GM21390 (cell line): ENCODE results near the gene CDK17.
"Not testable (repeated sequence)": the region's sequence is repeated elsewhere in the genome, so short reads cannot be mapped to it uniquely, and the experiment has no call there.

Experiments used
- ATAC-seq: cut with Tn5 transposase; IDR thresholded peaks from one replicate; pipeline ENCODE4 v1.9.1; 2021; ENCODE audit not compliant: unreplicated experiment

Gene CDK17

DNA sequence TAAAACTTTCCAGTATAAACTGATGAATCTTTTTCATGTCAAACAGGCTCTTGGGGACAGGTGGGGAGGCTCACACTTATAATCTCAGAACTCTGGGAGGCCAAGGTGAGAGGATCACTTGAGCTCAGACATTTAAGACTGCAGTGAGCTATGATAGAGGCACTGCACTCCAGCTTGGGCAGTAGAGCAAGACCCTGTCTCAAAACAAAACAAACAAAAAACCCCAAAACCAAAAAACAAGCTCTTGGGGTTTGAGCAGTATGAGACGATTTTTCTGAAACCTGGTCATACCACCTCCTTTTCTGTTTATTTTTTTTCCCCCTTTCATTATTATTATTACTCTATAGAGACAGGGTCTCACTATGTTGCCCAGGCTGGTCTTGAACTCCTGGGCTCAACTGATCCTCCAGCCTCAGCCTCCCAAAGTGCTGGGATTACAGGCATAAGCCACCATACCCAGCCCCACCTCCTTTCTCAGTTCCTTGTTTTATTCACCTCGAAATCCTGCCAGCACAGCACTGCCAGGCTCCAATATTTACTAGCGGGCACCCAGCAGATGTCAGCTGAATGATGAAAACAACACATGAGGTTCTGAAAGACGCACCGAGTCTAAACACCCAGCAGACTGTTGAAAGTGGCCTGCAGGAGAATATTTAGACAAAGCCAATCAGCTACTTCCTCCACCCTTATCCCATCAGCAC lies 19.5 kb upstream of the CDK17 start:
- ATAC-seq = peak; percentile 55

DNA sequence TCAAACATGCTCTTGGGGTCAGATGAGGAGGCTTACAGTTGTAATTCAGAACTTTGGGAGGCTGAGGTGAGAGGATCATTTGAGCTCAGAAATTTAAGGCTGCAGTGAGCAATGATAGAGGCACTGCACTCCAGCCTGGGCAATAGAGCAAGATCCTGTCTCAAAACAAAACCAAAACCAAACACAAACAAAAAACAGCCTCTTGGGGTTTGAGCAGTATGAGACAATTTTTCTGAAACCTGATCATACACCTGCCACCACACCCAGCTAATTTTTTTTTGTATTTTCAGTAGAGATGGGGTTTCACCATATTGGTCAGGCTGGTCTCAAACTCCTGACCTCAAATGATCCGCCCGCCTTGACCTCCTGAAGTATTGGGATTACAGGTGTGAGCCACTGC lies 17.4 kb upstream of the CDK17 start:
- ATAC-seq = not testable (repeated sequence)

DNA sequence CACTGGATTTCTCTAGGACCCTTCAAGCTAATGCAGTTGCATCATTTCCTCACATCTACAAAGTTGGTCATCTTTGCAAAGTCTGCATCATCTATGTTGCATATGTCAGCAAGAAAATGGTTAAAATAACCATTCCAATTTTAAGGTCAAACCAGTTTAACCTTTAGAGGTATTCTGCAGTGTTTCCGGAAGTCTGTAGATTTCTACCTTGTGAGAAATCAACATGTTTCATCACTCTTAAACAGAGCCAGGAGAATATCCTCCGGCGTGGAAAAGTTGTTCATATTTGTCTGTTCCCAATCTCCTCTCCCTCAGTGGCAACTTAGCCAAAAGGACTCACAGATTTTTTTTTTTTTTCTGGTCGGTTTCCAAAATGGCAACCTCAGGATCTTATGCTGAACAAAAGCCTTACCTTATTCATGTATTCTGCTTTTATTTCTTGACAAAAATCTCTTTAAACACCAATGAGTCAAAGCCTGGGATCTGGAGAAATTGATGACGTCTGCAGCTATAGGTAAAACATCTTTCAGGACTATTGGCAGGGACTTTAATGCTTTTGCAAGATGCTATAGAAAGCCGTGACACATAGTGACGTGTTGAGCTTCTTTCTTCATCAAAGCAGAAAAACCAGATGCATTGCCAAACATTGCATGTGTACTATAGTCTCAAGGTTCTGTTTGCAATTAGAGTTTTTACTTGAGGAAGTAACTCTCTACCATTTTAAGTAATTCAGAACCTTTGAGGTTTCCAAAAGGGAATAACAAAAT lies 16.0 kb upstream of the CDK17 start:
- no peak for ATAC-seq

DNA sequence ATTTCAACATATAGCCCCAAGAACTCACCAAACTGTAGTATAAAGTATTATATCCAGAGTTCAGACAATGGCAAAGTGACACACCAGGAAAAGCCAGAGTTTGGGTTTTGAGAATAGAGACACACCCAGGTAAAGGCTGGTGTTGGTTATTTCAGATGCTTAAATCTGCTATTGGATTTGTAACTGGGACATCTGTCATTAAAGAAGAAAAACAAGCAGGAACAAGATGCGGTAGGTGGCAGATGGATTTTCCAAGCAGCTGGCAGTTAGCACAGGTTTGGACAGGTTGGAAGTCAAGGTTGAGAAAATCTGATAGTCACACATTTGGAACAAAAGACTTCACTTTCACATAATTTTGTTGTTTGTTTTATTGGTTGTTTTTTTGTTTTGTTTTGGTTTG lies 14.4 kb upstream of the CDK17 start:
- ATAC-seq = no peak

DNA sequence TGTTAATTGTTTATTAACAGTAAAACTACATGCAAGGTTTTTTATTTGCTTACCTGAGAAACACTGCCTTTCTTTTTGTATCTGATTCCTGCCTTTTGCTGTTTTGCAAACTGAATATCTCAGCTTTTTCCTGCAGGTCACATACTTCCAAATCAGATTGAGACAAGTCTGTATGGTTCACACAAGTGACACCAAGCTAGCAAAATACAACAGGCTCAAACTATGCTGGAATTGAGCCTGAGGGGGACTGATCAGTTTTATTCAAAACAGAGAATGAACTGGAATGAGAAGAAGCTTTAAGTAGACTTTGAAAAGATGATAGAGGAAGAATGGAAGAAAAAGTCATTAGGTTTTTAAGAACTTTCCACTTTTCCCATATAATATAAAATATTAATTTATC lies 12.2 kb upstream of the CDK17 start:
- ATAC-seq = no peak

DNA sequence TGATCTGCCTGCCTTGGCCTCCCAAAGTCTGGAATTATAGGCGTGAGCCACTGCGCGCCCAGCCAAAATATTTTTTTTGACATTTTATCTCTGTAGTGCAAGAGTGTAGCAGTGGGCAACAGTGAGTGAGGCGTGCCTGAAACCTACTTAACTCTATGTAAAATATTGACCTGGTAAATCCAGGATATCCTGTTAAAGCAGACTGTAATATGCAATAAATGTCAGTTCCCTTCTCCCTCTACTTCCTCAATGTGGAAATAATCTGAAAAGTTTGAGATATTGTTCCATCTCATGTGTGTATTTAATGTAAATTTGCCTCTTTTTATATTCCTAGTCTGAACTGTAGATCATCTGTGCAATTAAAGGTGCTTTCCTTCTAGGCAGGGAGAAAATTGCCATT lies 9.5 kb upstream of the CDK17 start:
- no peak for ATAC-seq

DNA sequence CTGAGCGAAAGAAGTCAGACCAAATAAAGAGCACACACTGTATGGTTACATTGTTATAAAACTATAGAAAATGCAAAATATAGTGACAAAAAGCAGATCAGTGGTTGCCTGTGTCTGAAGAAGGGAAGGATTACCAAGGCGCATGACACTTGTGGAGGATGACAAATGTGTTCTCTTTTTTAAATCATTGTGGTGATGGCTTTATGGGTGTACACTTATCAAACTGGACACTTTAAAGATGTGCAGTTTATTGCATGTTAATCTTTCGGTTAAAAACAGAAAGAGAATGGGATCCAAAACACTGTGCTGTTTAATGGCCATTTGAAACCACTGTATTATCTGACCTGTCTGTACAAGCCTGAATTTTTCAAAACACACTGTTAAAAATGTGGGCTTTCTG lies 8.8 kb upstream of the CDK17 start:
- no peak for ATAC-seq

DNA sequence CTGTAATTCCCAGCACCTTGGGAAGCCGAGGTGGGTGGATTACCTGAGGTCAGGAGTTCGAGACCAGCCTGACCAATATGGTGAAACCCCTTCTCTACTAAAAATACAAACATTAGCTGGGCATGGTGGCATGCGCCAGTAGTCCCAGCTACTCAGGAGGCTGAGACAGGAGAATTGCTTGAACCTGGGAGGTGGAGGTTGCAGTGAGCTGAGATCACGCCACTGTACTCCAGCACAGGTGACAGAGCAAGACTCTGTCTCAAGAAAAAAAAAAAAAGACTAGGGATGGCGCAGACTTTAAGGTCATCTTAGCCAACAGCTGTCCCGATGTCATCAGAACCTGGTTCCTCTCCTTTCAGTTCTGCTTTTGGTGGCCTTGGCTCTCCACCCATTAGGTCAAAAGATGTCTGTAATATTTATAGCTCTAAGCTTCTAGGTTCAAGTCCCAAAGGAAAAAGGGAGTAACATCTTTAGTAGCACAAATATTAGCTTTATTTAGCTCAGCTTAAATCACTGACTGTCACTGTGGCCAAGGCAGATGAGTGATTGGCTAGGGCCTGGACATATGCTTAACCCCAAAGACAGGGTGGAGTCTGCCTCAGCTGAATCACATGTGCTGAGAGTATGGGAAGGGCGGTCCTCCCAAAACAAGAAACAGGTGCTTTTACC lies 7.3 kb upstream of the CDK17 start:
- ATAC-seq = peak; percentile 95

DNA sequence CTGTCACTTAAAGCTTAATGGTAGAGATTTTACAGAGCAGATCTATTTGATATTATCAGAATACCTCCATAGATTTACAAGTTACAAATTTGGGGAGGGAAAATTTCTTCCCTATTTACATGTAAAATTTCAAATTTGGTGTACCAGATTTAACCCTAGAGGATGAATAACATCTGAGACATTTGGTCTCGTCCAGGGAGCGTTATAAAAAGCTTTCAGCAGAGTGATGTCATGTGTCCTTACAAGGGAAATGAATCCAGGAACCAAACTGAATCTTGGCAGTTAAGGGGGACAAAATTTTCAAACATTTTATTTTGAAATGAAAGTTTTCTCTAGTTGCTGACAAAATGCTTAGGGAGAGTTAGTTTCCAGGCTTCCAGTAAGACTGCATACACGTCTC lies 4.5 kb upstream of the CDK17 start:
- no peak for ATAC-seq

DNA sequence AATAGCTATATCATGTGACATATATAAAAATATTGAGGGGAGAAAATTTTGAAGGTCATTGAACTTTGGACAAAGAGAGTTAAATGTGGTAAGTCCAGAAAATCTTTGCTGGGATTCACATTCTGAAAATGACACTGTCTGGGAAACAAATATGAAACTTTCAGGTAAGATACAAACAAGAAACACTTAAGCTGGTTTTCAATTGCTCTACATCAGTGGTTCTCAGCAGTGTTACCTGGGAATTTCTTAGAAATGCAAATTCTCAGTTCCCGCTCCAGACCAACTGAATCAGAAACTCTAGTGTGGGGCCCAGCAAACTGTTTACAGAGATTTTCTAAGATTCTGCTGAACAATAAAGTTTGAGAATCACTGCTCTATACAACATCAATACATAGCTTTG lies 3.6 kb upstream of the CDK17 start:
- ATAC-seq = no peak

DNA sequence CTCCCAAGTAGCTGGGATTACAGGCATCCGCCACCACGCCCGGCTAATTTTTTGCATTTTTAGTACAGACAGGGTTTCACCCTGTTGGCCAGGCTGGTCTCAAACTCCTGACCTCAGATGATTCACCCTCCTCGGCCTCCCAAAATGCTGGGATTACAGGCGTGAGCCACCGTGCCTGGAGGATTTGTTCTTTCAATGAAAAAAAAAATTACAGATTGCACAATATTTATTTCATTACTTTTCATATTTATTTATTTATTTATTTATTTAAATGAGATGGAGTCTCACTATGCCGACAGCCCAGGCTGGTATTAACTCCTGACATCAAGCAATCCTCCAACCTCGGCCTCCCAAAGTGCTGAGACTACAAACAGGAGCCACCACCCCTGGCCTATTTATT lies 2.3 kb upstream of the CDK17 start:
- ATAC-seq = not testable (repeated sequence)

DNA sequence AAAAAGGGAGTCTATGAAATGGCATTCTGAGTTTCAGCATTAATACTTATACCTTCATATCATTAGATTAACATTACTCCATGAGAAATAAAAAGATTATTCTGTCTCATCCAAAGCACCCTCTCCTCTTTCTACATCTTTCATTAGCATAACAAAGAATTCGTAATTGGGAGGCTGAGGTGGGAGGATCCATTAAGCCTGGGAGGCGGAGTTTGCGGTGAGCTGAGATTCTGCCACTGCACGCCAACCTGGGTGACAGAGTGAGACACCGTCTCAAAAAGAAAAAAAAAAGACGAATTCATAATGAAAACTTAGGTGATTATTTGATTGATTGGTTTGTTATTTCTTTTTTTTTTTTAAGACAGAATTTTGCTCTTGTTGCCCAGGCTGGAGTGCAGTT lies 1.8 kb upstream of the CDK17 start:
- no peak for ATAC-seq

DNA sequence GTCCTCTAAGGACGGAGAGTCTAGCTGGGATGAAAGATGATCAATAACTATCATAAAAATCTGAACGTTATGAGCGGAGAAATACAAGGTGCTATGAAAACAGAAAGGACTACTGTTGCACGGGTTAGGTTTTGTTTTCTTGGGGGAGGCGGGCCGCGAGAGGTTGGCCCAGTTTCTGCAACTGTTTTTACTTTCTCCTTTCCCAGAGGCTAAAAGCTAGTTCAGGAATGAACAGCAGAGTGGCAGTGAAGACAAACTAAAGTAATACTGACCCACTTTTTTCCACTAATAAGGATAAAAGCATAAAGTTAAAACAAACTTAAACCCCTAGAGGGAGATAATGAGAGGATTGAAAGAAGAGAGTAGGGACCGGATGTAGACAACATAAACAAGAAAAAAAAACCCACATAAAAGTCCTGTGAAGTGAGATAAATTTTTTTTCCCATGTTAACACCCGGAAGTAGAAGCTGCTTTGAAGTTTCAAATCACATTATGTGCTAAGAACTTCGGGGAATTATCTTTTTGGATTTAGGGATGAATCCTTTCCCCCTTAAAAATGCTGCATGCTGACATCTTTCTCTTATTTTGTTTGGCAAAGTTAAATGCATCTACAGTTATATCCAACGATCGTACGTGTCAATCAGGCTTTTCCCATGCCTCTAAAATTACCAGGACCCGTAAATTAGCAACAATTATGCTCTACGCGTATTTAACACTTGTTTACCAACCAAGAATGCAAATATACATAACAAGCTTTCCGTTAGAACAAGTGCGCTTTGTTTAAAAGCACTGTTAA lies 1.0 kb upstream of the CDK17 start:
- peak; percentile 24 for ATAC-seq

DNA sequence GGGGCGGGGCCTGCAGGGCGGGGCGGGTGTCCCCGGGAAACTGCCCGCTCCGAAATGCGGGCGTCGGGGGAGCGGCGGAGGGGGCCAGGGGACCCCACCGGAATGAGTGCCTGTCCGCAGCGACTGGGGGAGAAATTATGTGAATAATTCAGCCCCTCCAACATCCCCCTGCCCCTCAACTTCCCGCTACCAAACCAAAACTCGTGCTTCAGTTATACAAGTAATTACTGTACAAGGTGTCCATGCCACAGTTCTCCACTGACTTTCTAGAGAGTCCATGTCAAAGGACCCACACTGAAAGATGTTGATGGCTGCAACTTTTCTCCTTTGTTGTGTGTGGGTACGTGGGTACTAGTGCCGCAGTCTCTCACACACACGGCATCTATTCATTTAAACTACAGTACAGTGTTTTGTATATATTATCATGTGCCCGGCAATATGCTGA lies 414 bp upstream of the CDK17 start:
- peak; percentile 5 for ATAC-seq

DNA sequence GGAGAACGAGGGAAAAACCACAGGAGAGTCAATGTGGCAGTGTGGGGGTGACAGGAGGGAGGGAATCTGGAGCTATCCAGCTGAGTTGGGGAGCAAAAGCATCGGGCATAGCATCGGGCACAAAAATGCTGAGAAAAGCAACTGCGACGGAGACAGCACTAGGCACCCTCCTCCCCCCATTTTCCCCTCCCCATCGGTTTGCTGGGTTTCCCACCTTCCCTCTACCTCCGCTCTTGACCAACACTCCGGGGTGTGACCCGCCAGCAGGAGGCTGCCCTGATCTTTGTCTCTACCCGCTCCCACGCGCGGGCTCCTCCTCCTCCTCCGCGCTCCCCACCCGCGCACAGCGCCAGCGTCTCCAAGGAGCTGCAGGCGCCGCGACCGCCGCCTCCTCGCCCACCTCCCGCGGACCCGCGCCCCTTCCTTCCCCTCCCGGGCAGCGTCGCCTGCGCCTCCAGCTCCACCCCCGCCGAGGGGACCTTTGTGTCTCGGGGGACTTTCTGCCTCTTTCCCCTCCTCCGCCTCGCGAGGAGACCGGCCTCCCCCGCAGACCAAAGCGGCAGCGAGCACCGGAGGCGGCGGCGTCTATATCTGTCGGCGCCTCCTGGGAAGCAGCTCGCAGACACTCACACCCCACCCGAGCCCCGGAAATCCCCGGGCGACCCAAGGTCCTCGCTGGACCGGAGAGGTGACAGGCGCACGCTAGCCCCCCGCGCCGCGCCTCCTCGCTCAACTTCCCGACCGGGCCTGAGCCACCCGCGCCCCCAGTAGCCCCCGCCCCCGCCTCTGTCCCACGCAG lies 920 bp downstream of the CDK17 start:
- peak; percentile 32 for ATAC-seq

DNA sequence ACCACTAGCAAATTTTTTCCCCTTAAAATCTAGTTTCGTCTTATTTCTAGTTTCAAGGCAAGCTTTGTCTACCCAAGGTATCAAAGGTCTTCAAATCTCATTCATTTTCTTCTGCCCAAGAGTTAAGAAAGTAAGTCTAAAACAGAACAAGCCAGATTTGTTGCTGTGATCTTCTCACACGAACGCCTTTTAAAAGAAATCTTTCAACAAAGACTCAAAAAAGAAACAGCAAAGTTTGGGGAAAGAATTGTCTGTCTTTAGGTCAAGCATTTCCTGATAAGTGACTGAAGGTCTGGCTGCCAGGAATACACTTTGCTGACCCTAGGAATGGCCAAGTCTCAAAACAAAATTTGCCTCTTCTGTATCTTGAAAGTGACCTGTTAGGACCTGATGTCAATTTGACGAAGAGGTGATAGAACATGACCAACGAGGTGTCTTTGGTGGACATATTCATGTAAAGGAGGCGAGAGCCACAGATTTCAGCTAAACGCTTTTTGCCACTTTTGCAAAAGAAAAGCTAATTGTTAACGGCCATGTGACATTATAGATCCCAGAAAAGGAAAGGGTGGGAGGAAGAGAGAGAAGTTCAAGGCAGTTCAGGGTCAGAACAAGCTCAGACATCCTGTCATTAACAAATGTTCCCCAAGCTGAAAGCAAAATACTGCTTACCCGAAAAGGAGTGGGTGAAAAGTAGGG lies 1.7 kb downstream of the CDK17 start:
- no peak for ATAC-seq

DNA sequence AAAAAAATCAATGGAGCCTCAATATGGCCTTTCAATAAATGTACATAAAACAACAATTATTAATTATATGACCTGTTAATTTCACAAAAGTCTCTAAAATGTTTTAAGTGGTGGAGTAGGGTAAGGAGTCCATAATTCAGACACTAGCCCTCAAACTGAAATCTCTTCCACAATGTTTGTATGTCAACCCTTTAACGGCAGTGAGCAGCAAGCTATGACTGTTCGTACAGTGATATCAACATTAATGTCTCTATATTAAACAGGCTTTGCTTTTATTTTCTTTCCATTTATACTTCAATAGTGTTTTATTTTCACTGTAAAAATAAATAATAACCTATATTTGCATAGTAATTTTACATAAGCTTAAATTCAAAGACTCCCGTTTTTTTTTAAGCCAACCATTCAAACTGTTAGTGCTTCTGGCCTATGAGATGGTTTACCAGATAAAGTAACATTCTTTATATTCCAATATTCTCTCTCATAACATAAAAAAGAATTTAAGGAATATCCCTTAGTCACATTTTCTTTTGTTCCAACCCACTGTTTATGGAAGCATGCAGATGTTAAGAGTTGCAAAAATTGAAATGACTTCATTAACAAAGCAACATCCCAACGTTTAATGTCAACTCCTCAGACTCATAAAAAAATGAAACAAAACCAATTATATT lies 2.3 kb downstream of the CDK17 start:
- ATAC-seq = no peak

DNA sequence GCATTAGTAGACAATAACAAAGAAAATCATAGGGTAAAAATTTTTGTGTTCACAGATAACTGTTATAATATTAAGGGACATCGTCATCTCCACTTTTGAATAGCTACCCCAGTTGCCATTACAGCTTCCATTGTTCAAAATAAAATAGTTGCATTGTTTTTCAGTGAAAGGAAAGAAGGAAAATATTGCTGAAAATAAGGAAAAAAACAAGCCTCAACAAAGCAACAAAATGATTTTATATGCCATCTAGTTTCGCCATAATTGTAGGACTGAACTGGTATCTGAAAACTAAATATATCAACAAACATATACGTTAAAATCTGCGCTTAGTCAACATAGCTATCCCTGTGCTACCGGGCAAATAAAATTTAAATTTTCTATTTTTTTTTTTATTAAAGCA lies 3.3 kb downstream of the CDK17 start:
- no peak for ATAC-seq

DNA sequence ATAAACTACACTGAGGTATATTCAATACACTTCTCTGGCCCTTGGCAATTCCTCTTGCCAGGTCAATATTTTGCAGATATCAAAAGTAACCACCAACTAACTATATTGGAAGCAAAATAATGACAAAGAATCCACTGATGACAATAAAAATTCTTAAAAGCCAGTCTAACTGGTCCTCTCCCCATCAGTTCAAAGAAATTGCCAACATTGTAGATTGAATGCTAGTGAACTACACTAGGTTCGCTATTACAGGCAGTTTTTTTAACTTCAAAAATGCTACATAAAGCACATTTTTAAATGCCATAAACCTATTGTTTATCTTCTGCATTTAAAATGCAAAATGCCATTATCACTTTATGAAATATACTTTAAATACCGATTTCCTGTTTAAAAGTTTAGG lies 4.0 kb downstream of the CDK17 start:
- ATAC-seq = no peak
